ENCODE measurements around the gene ADGRG6.

The ADGRG6 gene

GRCh38 chr6:142279350-142280180 lies 22.2 kb upstream of the ADGRG6 start:
- H3K27ac ChIP-seq (ENCODE audit: extremely low read depth, low read depth, low read length), result no peak overlapping the region
- no peak overlapping the region for H3K4me3 ChIP-seq (ENCODE audit: low read depth, low read length)
- no peak for TF ChIP-seq ZNF501 (tag by site-specific recombination; IDR thresholded peaks at IDR 0.05)
- TF ChIP-seq, protein P1, sequence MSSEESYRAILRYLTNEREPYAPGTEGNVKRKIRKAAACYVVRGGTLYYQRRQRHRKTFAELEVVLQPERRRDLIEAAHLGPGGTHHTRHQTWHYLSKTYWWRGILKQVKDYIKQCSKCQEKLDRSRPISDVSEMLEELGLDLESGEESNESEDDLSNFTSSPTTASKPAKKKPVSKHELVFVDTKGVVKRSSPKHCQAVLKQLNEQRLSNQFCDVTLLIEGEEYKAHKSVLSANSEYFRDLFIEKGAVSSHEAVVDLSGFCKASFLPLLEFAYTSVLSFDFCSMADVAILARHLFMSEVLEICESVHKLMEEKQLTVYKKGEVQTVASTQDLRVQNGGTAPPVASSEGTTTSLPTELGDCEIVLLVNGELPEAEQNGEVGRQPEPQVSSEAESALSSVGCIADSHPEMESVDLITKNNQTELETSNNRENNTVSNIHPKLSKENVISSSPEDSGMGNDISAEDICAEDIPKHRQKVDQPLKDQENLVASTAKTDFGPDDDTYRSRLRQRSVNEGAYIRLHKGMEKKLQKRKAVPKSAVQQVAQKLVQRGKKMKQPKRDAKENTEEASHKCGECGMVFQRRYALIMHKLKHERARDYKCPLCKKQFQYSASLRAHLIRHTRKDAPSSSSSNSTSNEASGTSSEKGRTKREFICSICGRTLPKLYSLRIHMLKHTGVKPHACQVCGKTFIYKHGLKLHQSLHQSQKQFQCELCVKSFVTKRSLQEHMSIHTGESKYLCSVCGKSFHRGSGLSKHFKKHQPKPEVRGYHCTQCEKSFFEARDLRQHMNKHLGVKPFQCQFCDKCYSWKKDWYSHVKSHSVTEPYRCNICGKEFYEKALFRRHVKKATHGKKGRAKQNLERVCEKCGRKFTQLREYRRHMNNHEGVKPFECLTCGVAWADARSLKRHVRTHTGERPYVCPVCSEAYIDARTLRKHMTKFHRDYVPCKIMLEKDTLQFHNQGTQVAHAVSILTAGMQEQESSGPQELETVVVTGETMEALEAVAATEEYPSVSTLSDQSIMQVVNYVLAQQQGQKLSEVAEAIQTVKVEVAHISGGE (tag by site-specific recombination; conservative IDR thresholded peaks at IDR 0.05; ENCODE audit: low read depth), result no peak
- no peak for TF ChIP-seq ZNF202 (tag by site-specific recombination; IDR thresholded peaks at IDR 0.05; ENCODE audit: borderline replicate concordance)
- no peak for TF ChIP-seq ZNF211 (tag by site-specific recombination; IDR thresholded peaks at IDR 0.05; ENCODE audit: low read depth)
- no peak for TF ChIP-seq ZNF580 (tag by site-specific recombination; IDR thresholded peaks at IDR 0.05)
- TF ChIP-seq ZNF449 (tag by site-specific recombination; IDR thresholded peaks at IDR 0.05), result no peak
- TF ChIP-seq ZFP69B (tag by site-specific recombination; IDR thresholded peaks at IDR 0.05), result no peak
- TF ChIP-seq ZNF560 (tag by site-specific recombination; IDR thresholded peaks at IDR 0.05; ENCODE audit: borderline replicate concordance), result no peak
- no peaks in the 10 kb centered on the region for H3K9me3 ChIP-seq (ENCODE audit: control insufficient read depth, insufficient read depth, low read depth, low read length)
- H3K4me1 ChIP-seq (ENCODE audit: control insufficient read depth, insufficient read depth, low read length), result no peaks in the 10 kb centered on the region
- POLR2A ChIA-PET, result no interaction called here
- CTCF ChIA-PET, result interaction anchor here (0.6 to 1.0 kb wide), 4 partner anchors 9 to 124 kb away, joined by 3 to 4 read pairs (median 4); no protein-coding TSS in a partner anchor
- no peaks in the 10 kb centered on the region for H3K36me3 ChIP-seq (ENCODE audit: control insufficient read depth in 2 of 2, insufficient read depth in 1 of 2, low read length in 2 of 2)

DNA sequence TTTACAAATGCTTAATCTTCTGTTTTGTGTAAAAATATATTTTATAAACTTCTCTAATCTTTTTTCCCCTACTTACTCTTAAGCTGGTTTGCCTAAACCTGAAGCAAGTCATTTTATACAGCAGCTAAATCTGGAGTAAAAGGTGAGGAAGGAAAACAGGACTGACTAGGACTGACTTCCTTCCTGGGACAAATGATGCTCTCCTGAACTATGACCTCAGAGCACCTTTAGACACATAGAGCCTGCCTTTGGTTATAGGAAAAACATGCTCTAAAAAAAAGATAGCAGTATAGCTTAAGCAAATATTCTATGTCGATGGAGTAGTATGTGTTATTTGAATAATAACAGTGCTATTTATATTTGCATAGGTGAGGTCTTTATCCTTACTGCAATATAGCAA lies 21.5 kb upstream of the ADGRG6 start:
- ChIA-PET CTCF (interaction anchor here (1.0 kb wide), 1 partner anchor 16 kb away, joined by 4 read pairs; no protein-coding TSS in a partner anchor), POLR2A (no interaction called here)
- H3K9me3 ChIP-seq (ENCODE audit: control insufficient read depth, insufficient read depth, low read depth, low read length), result no peaks in the 10 kb centered on the region
- no peak overlapping the region for H3K27ac ChIP-seq (ENCODE audit: extremely low read depth, low read depth, low read length)
- H3K4me1 ChIP-seq (ENCODE audit: control insufficient read depth, insufficient read depth, low read length), result no peaks in the 10 kb centered on the region
- no peak overlapping the region for H3K4me3 ChIP-seq (ENCODE audit: low read depth, low read length)
- no peaks in the 10 kb centered on the region for H3K36me3 ChIP-seq (ENCODE audit: control insufficient read depth in 2 of 2, insufficient read depth in 1 of 2, low read length in 2 of 2)
- TF ChIP-seq ZNF24 (tag by site-specific recombination; IDR thresholded peaks at IDR 0.05), result no peak
- TF ChIP-seq ZNF548 (tag by site-specific recombination; IDR thresholded peaks at IDR 0.05), result no peak
- TF ChIP-seq ZFP41 (tag by site-specific recombination; IDR thresholded peaks at IDR 0.05; ENCODE audit: borderline replicate concordance), result no peak
- TF ChIP-seq ZNF223 (tag by site-specific recombination; IDR thresholded peaks at IDR 0.05), result no peak
- TF ChIP-seq, protein P2, sequence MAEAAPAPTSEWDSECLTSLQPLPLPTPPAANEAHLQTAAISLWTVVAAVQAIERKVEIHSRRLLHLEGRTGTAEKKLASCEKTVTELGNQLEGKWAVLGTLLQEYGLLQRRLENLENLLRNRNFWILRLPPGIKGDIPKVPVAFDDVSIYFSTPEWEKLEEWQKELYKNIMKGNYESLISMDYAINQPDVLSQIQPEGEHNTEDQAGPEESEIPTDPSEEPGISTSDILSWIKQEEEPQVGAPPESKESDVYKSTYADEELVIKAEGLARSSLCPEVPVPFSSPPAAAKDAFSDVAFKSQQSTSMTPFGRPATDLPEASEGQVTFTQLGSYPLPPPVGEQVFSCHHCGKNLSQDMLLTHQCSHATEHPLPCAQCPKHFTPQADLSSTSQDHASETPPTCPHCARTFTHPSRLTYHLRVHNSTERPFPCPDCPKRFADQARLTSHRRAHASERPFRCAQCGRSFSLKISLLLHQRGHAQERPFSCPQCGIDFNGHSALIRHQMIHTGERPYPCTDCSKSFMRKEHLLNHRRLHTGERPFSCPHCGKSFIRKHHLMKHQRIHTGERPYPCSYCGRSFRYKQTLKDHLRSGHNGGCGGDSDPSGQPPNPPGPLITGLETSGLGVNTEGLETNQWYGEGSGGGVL (tag by site-specific recombination; IDR thresholded peaks at IDR 0.05), result no peak
- TF ChIP-seq, protein P3, sequence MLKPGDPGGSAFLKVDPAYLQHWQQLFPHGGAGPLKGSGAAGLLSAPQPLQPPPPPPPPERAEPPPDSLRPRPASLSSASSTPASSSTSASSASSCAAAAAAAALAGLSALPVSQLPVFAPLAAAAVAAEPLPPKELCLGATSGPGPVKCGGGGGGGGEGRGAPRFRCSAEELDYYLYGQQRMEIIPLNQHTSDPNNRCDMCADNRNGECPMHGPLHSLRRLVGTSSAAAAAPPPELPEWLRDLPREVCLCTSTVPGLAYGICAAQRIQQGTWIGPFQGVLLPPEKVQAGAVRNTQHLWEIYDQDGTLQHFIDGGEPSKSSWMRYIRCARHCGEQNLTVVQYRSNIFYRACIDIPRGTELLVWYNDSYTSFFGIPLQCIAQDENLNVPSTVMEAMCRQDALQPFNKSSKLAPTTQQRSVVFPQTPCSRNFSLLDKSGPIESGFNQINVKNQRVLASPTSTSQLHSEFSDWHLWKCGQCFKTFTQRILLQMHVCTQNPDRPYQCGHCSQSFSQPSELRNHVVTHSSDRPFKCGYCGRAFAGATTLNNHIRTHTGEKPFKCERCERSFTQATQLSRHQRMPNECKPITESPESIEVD (tag by site-specific recombination; IDR thresholded peaks at IDR 0.05), result no peak
- no peak for TF ChIP-seq ZNF623 (tag by site-specific recombination; IDR thresholded peaks at IDR 0.05)
- TF ChIP-seq SCRT1 (tag by site-specific recombination; IDR thresholded peaks at IDR 0.05; ENCODE audit: borderline replicate concordance), result no peak
- TF ChIP-seq ZNF624 (tag by site-specific recombination; IDR thresholded peaks at IDR 0.05), result no peak
- TF ChIP-seq, protein P4, sequence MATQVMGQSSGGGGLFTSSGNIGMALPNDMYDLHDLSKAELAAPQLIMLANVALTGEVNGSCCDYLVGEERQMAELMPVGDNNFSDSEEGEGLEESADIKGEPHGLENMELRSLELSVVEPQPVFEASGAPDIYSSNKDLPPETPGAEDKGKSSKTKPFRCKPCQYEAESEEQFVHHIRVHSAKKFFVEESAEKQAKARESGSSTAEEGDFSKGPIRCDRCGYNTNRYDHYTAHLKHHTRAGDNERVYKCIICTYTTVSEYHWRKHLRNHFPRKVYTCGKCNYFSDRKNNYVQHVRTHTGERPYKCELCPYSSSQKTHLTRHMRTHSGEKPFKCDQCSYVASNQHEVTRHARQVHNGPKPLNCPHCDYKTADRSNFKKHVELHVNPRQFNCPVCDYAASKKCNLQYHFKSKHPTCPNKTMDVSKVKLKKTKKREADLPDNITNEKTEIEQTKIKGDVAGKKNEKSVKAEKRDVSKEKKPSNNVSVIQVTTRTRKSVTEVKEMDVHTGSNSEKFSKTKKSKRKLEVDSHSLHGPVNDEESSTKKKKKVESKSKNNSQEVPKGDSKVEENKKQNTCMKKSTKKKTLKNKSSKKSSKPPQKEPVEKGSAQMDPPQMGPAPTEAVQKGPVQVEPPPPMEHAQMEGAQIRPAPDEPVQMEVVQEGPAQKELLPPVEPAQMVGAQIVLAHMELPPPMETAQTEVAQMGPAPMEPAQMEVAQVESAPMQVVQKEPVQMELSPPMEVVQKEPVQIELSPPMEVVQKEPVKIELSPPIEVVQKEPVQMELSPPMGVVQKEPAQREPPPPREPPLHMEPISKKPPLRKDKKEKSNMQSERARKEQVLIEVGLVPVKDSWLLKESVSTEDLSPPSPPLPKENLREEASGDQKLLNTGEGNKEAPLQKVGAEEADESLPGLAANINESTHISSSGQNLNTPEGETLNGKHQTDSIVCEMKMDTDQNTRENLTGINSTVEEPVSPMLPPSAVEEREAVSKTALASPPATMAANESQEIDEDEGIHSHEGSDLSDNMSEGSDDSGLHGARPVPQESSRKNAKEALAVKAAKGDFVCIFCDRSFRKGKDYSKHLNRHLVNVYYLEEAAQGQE (tag by site-specific recombination; IDR thresholded peaks at IDR 0.05), result no peak
- TF ChIP-seq KLF9 (tag by site-specific recombination; IDR thresholded peaks at IDR 0.05; ENCODE audit: low read depth), result no peak
